Ishikawa (cell line): ENCODE measurements around the gene ZYX.

ENCODE experiments used
- CEBPB ChIP-seq: IDR thresholded peaks from 2 replicates; pipeline ENCODE4 v1.6.1; 2012
- CREB1 ChIP-seq: IDR thresholded peaks from 2 replicates; pipeline ENCODE4 v1.6.1; 2012; ENCODE audit warnings: low read depth
- EGR1 ChIP-seq: IDR thresholded peaks from 2 replicates; pipeline ENCODE4 v1.6.1; 2012
- EP300 ChIP-seq: IDR thresholded peaks from 2 replicates; pipeline ENCODE4 v1.6.1; 2012; ENCODE audit warnings: borderline replicate concordance
- FOXM1 ChIP-seq: IDR thresholded peaks from 2 replicates; pipeline ENCODE4 v1.6.1; 2012; ENCODE audit warnings: low read depth, borderline replicate concordance
- MAX ChIP-seq: IDR thresholded peaks from 2 replicates; pipeline ENCODE4 v1.6.1; 2012
- NFIC ChIP-seq: IDR thresholded peaks from 2 replicates; pipeline ENCODE4 v1.6.1; 2012
- RAD21 ChIP-seq: IDR thresholded peaks from 2 replicates; pipeline ENCODE4 v1.6.1; 2012; ENCODE audit warnings: low read depth
- REST ChIP-seq: IDR thresholded peaks from 2 replicates; pipeline ENCODE4 v1.6.1; 2012; ENCODE audit warnings: low read depth, mild to moderate bottlenecking
- TAF1 ChIP-seq: IDR thresholded peaks from 2 replicates; pipeline ENCODE4 v1.6.1; 2012; ENCODE audit warnings: low read depth, mild to moderate bottlenecking
- TCF12 ChIP-seq: IDR thresholded peaks from 2 replicates; pipeline ENCODE4 v1.6.1; 2012; ENCODE audit warnings: low read depth
- TEAD4 ChIP-seq: IDR thresholded peaks from 2 replicates; pipeline ENCODE4 v1.6.1; 2012
- USF1 ChIP-seq: IDR thresholded peaks from 2 replicates; pipeline ENCODE4 v1.6.1; 2012
- YY1 ChIP-seq: IDR thresholded peaks from 2 replicates; pipeline ENCODE4 v1.6.1; 2012; ENCODE audit warnings: low read depth
- ZBTB7A ChIP-seq: IDR thresholded peaks from 2 replicates; pipeline ENCODE4 v1.6.1; 2012; ENCODE audit warnings: low read depth

Gene ZYX

GRCh38 chr7:143384661-143385631 lies 3.8 kb downstream of the ZYX start:
- TF ChIP-seq TEAD4 (no peak), YY1 (no peak), EP300 (no peak), EGR1 (no peak), USF1 (no peak), MAX (no peak), ZBTB7A (no peak), TAF1 (no peak), NFIC (no peak), TCF12 (no peak), CEBPB (no peak), CREB1 (no peak), FOXM1 (no peak), RAD21 (no peak)

GRCh38 chr7:143385891-143386781 lies 5.0 kb downstream of the ZYX start:
- TF ChIP-seq REST: no peak
- no peak for TF ChIP-seq TCF12
- no peak for TF ChIP-seq EGR1
- TF ChIP-seq EP300: no peak

GRCh38 chr7:143387156-143387975 lies 6.2 kb downstream of the ZYX start:
- no peak for TF ChIP-seq USF1
- no peak for TF ChIP-seq EGR1

- TF ChIP-seq EGR1: no peak
- no peak for TF ChIP-seq RAD21
- no peak for TF ChIP-seq CREB1
- TF ChIP-seq USF1: no peak
- no peak for TF ChIP-seq TAF1
- TF ChIP-seq NFIC: no peak
- no peak for TF ChIP-seq ZBTB7A
- TF ChIP-seq FOXM1: no peak
- TF ChIP-seq MAX: no peak
Observed at GRCh38 chr7:143388051-143388450, 6.9 kb downstream of the ZYX start.

GRCh38 chr7:143388491-143389101 lies 7.5 kb downstream of the ZYX start:
- TF ChIP-seq REST (no peak), USF1 (no peak), FOXM1 (no peak), EGR1 (no peak), RAD21 (no peak), NFIC (no peak), MAX (no peak), EP300 (no peak), CEBPB (no peak), TCF12 (no peak), CREB1 (no peak)
